Measurements from ENCODE around the gene PYGO2. TPM values are rescaled to one million over a fixed set of nuclear protein-coding genes. Genes with fewer than 3 reads are reported as not detected.
A peak's percentile ranks its signal among the peaks of the same experiment; 100 is the strongest.

Gene PYGO2, protein sequence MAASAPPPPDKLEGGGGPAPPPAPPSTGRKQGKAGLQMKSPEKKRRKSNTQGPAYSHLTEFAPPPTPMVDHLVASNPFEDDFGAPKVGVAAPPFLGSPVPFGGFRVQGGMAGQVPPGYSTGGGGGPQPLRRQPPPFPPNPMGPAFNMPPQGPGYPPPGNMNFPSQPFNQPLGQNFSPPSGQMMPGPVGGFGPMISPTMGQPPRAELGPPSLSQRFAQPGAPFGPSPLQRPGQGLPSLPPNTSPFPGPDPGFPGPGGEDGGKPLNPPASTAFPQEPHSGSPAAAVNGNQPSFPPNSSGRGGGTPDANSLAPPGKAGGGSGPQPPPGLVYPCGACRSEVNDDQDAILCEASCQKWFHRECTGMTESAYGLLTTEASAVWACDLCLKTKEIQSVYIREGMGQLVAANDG
- total RNA-seq (2014; rRNA removed; shearing (Covaris generic); ENCODE audit: low replicate concordance) = 37.3 and 44.4 TPM in 2 replicates

DNA sequence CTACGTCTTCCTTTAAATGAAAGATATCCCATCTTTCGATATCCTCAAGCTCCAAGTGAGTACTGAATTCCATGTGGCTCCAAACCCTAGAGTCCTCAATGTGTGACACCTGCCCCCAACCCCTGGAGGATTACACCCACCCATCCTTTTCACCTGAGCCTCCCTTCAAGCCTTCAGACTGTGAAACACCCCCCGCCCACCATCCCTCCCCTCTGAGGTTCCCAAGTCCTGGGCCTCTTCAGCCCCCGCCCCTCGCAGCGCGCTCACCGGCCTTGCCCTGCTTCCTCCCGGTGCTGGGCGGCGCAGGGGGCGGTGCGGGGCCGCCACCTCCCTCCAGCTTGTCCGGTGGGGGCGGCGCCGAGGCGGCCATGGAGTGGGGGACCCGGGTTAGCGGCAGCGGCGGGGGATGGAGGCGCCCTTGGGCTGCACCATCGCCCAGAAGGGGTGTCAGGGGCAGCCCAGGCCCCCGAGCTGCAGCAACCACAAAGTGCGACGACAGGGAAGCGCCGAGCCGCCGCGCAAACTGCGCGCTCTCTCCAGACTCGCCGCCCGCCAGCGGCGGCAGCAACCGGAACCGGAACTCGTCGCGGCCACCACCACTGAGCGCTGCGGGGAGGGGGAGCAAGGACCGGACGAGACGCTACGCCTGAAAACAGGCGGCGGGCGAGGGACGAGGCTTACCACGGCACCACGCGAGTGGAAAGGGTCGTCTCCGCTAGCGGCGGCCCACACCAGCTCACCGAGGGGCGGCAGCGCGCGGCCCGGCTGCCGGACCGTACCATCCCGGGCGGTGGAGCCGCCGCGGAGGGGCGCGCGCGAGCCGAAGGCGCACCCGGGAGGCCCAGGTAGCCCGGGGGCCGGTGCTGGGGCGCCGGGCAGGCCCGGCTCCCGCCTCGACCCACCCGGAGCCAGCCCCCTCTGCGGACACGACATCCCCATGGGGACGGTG lies at the start of gene PYGO2:
Gene PYGO2, minus strand, starts transcription at position 576 of the 949 bp plus-strand sequence. Its CDS starts 206 bp downstream, at position 370.
- H3K9me3 ChIP-seq (ENCODE audit: low read length) = no peaks in the 10 kb centered on the region
- H3K9ac ChIP-seq (ENCODE audit: low read length) = peak within 1 kb of the TSS; percentile 98
- H3K4me3 ChIP-seq (ENCODE audit: low read length) = peak within 1 kb of the TSS; percentile 93
- H4K20me1 ChIP-seq (ENCODE audit: insufficient read depth, low read depth, low read length) = no peaks in the 10 kb centered on the region
- H3K27me3 ChIP-seq (ENCODE audit: low read length) = no peaks in the 10 kb centered on the region
- peak within 1 kb of the TSS; percentile 89 for H3K4me2 ChIP-seq (ENCODE audit: low read depth, low read length, poor library complexity, severe bottlenecking)
- peak within 1 kb of the TSS; percentile 87 for H3K27ac ChIP-seq (ENCODE audit: low read length)
- peaks cover 8% of the 10 kb centered on the region; the same call in 1 of the 2 replicates for H3K36me3 ChIP-seq (ENCODE audit: insufficient read depth, low read length)
- no peak within 1 kb of the TSS for H2AFZ ChIP-seq (ENCODE audit: low read length)
- peaks cover 29% of the 10 kb centered on the region for H3K4me1 ChIP-seq (ENCODE audit: low read length)
- H3K9me2 ChIP-seq (replicated peaks; ENCODE audit: insufficient read depth, low read length) = no peaks in the 10 kb centered on the region
- peak; percentile 92 for DNase-seq
- peaks cover 32% of the 10 kb centered on the region for H3K79me2 ChIP-seq (ENCODE audit: low read length)

DNA sequence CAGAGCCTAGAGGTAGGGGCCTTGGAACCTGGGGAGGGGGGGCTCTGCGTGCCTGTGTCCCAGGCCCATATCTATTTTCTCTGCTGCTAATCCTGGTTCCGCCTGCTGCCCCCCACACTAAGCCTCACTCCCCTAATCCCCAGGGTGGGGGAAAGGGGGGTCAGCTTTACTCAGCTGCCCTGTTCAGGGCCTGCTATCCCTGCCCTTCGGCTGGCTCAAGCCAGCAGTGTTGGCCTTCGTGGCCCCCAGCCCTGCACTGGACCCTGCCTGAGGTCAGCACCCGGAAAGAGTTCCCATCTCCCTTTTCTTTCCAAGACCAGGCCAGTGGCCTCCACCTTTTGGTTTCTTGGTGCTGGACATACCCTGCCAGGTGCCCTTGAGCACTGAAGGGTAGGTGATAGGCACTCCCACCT lies 49.4 kb upstream of the PYGO2 start:
- Histone ChIP-seq H3K9ac (ENCODE audit: low read length) (no peak overlapping the region), H3K4me3 (ENCODE audit: low read length) (no peak overlapping the region), H3K4me2 (ENCODE audit: low read depth, low read length, poor library complexity, severe bottlenecking) (no peak overlapping the region), H3K79me2 (ENCODE audit: low read length) (peaks cover 12% of the 10 kb centered on the region; the same call in 1 of the 2 replicates), H3K27me3 (ENCODE audit: low read length) (no peaks in the 10 kb centered on the region), H3K9me2 (replicated peaks; ENCODE audit: insufficient read depth, low read length) (no peaks in the 10 kb centered on the region), H3K4me1 (ENCODE audit: low read length) (peaks cover 77% of the 10 kb centered on the region), H4K20me1 (ENCODE audit: insufficient read depth, low read depth, low read length) (no peaks in the 10 kb centered on the region), H2AFZ (ENCODE audit: low read length) (no peak overlapping the region), H3K36me3 (ENCODE audit: insufficient read depth, low read length) (no peaks in the 10 kb centered on the region), H3K27ac (ENCODE audit: low read length) (no peak overlapping the region), H3K9me3 (ENCODE audit: low read length) (no peaks in the 10 kb centered on the region)
- DNase-seq = peak; percentile 39

DNA sequence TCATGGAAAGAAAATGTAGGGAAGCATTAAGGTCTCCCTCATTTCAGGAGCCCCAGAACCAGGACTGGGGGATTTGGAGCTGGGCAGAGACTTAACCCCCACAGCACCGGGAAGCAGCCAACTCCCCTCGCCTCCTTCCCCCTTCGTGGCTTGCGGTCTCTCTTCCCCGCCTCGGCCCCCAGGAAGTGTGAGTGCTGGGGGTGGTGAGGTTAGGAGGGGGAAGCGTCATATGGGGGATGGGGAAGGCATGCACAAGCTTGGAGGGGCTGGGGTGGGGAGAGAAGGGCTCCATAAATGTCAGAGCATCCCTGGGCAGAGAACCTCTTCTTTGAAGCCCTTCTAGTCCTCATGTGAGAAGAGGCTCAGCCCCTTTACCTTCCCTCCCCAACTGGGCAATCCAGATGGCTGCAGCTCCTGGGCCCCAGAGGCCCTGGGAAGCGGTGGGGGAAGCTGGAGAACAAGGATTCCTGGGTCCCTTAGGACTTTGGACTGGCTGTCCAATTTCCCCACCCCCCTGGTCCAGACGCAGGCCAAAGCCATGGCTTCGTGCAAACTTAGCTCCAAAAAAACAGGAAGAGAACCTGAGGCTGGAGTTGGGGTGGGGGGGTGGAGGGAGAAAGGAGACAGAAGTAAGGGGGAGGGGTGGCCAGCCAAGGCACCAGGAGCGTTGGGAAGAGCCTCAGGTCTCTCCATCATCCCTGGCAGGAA lies 48.8 kb upstream of the PYGO2 start:
- Histone ChIP-seq H3K9me3 (ENCODE audit: low read length) (no peaks in the 10 kb centered on the region), H3K4me1 (ENCODE audit: low read length) (peaks cover 79% of the 10 kb centered on the region), H3K4me2 (ENCODE audit: low read depth, low read length, poor library complexity, severe bottlenecking) (no peak overlapping the region), H2AFZ (ENCODE audit: low read length) (no peak overlapping the region), H4K20me1 (ENCODE audit: insufficient read depth, low read depth, low read length) (no peaks in the 10 kb centered on the region), H3K79me2 (ENCODE audit: low read length) (peaks cover 14% of the 10 kb centered on the region; the same call in 1 of the 2 replicates), H3K27me3 (ENCODE audit: low read length) (no peaks in the 10 kb centered on the region), H3K4me3 (ENCODE audit: low read length) (no peak overlapping the region), H3K9me2 (replicated peaks; ENCODE audit: insufficient read depth, low read length) (no peaks in the 10 kb centered on the region), H3K27ac (ENCODE audit: low read length) (no peak overlapping the region), H3K36me3 (ENCODE audit: insufficient read depth, low read length) (no peaks in the 10 kb centered on the region), H3K9ac (ENCODE audit: low read length) (no peak overlapping the region)
- peak; percentile 39 for DNase-seq

DNA sequence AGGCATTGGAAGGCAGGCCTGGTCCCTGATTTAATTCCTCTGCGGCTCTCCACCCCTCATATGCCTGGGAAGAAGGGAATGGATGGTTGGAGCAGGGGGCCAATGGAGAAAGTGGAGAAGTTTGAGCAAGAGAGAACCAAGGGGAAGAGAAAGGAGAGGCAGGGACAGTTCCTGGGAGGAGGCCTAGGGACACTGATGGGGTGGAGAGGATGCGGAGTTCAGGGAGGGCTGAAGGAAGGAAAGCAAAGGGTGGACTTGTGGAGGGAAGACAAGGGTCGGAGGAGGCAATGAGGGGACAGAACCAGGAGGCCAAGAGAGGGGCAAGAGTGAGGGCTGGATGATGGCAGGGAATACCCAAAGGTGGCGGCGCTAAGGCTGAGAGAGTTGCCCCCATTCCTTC lies 48.2 kb upstream of the PYGO2 start:
- no peaks in the 10 kb centered on the region for H3K27me3 ChIP-seq (ENCODE audit: low read length)
- DNase-seq = no peak
- H3K9ac ChIP-seq (ENCODE audit: low read length) = no peak overlapping the region
- H2AFZ ChIP-seq (ENCODE audit: low read length) = no peak overlapping the region
- no peaks in the 10 kb centered on the region for H3K36me3 ChIP-seq (ENCODE audit: insufficient read depth, low read length)
- H3K4me2 ChIP-seq (ENCODE audit: low read depth, low read length, poor library complexity, severe bottlenecking) = no peak overlapping the region
- H3K4me1 ChIP-seq (ENCODE audit: low read length) = peaks cover 85% of the 10 kb centered on the region
- no peaks in the 10 kb centered on the region for H4K20me1 ChIP-seq (ENCODE audit: insufficient read depth, low read depth, low read length)
- H3K4me3 ChIP-seq (ENCODE audit: low read length) = no peak overlapping the region
- H3K27ac ChIP-seq (ENCODE audit: low read length) = no peak overlapping the region
- H3K9me2 ChIP-seq (replicated peaks; ENCODE audit: insufficient read depth, low read length) = no peaks in the 10 kb centered on the region
- H3K79me2 ChIP-seq (ENCODE audit: low read length) = peaks cover 14% of the 10 kb centered on the region; the same call in 1 of the 2 replicates
- H3K9me3 ChIP-seq (ENCODE audit: low read length) = no peaks in the 10 kb centered on the region

DNA sequence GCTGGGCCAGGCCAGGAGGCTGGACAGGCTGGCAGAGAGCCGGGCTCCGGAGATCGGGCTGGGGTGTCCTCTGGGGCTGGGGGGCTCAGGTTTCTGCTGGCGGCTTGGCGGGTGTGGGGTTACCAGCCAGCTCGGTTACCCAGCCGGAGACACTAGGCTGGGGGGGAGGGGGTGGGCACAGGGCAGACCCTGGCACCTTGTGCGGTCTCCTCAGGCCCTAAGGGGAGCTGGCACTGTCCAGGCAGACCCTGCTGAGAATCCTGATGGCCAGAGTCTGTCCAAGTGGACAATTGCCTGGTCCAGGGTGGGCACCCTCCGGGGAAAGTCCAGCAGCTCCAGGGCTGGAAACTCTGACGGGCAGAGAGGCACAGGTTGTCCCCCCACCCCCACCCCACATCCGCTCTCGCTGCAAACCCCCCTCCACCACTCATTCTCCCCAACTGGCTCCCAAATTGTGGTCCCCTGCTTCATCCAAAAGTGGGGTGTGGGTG lies 47.7 kb upstream of the PYGO2 start:
- peaks cover 90% of the 10 kb centered on the region for H3K4me1 ChIP-seq (ENCODE audit: low read length)
- H3K4me3 ChIP-seq (ENCODE audit: low read length) = no peak overlapping the region
- H3K36me3 ChIP-seq (ENCODE audit: insufficient read depth, low read length) = no peaks in the 10 kb centered on the region
- no peaks in the 10 kb centered on the region for H3K27me3 ChIP-seq (ENCODE audit: low read length)
- H3K4me2 ChIP-seq (ENCODE audit: low read depth, low read length, poor library complexity, severe bottlenecking) = no peak overlapping the region
- H3K79me2 ChIP-seq (ENCODE audit: low read length) = peaks cover 18% of the 10 kb centered on the region
- H3K9me3 ChIP-seq (ENCODE audit: low read length) = no peaks in the 10 kb centered on the region
- no peaks in the 10 kb centered on the region for H3K9me2 ChIP-seq (replicated peaks; ENCODE audit: insufficient read depth, low read length)
- H3K27ac ChIP-seq (ENCODE audit: low read length) = no peak overlapping the region
- no peak overlapping the region for H3K9ac ChIP-seq (ENCODE audit: low read length)
- no peaks in the 10 kb centered on the region for H4K20me1 ChIP-seq (ENCODE audit: insufficient read depth, low read depth, low read length)
- no peak overlapping the region for H2AFZ ChIP-seq (ENCODE audit: low read length)
- peak; percentile 36 for DNase-seq

DNA sequence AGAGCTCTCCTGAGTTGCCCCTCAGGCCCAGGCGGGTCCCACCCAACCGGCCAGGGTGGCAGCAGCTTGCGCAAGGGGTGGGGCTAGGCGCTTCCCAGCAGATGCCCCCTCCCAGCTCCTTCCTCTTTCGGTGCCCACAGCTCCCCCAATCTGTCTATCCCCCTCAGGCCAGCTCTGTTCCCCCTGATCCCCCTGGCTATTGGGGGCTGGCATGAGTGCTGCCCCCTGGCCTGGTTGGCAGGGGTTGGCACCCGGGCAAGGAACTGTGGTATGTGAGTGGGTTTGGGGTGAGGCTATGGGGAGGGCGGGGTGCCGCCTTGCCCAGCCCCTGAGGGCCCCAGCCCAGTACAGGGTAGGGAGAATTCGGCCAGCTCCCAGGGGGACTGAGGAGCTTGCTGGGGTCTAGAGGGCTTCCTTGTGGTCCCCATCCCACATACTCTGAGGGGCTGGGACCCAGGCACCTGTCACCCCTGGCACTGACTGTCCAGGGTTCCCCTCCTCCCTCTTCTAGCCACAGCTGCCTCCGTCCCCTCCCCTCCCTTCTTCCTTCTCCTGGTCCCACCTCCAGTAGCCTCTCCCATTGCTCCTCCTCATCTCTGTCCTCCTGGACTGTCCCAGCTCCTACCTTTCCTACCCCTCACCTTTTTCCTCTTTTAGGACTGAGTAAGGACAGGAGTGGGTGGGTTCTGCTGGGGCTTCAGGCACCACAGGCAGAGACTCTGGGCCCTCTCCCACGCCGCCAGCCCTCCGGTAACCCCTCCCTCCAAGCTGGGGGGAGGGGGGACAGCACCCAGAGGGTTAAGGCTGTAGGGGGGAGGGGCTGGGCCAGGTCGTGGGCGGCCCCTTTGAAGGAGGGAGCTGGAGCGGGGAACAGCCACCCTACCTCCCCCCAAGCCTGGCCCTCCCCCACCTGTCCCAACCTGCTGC lies 46.7 kb upstream of the PYGO2 start:
- peak; percentile 42 for DNase-seq
- no peaks in the 10 kb centered on the region for H3K36me3 ChIP-seq (ENCODE audit: insufficient read depth, low read length)
- no peak overlapping the region for H3K4me2 ChIP-seq (ENCODE audit: low read depth, low read length, poor library complexity, severe bottlenecking)
- H3K27ac ChIP-seq (ENCODE audit: low read length) = no peak overlapping the region
- no peak overlapping the region for H3K4me3 ChIP-seq (ENCODE audit: low read length)
- H2AFZ ChIP-seq (ENCODE audit: low read length) = no peak overlapping the region
- H3K9ac ChIP-seq (ENCODE audit: low read length) = no peak overlapping the region
- peaks cover 27% of the 10 kb centered on the region for H3K79me2 ChIP-seq (ENCODE audit: low read length)
- no peaks in the 10 kb centered on the region for H3K9me3 ChIP-seq (ENCODE audit: low read length)
- H4K20me1 ChIP-seq (ENCODE audit: insufficient read depth, low read depth, low read length) = no peaks in the 10 kb centered on the region
- no peaks in the 10 kb centered on the region for H3K9me2 ChIP-seq (replicated peaks; ENCODE audit: insufficient read depth, low read length)
- H3K4me1 ChIP-seq (ENCODE audit: low read length) = peaks cover 87% of the 10 kb centered on the region
- no peaks in the 10 kb centered on the region for H3K27me3 ChIP-seq (ENCODE audit: low read length)

DNA sequence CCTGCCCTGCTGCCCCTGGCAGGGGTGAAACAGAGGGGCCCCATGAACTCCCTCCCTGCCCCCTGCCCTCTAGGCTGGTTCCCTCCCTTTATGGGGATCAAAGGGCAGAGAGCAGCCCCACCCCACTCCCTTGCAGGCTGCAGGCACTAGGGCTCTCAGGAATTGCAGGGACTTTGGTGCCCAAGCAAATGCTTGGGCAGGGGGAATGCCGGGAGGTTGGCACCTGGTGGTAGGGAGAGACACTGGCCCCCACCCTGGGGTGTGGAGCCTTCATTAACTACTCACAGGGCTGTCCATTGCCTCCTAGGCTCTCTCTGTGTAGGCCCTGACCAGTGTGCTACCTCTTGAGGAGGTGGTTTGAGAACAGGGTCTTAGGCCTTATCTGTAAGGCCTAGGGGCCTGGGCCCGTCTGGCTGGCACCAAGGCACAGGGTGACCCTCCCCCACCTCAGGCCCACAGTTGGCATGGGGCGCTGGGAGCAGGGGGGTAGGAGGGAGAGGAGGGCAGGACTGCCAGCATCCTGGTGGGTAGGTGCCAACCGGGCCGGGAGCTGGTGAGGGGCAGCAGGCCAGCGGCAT lies 45.8 kb upstream of the PYGO2 start:
- Histone ChIP-seq H3K36me3 (ENCODE audit: insufficient read depth, low read length) (no peaks in the 10 kb centered on the region), H3K9ac (ENCODE audit: low read length) (no peak overlapping the region), H3K79me2 (ENCODE audit: low read length) (peaks cover 34% of the 10 kb centered on the region), H3K9me2 (replicated peaks; ENCODE audit: insufficient read depth, low read length) (no peaks in the 10 kb centered on the region), H3K4me3 (ENCODE audit: low read length) (no peak overlapping the region), H3K9me3 (ENCODE audit: low read length) (no peaks in the 10 kb centered on the region), H3K27ac (ENCODE audit: low read length) (no peak overlapping the region), H3K4me2 (ENCODE audit: low read depth, low read length, poor library complexity, severe bottlenecking) (no peak overlapping the region), H4K20me1 (ENCODE audit: insufficient read depth, low read depth, low read length) (no peaks in the 10 kb centered on the region), H3K27me3 (ENCODE audit: low read length) (no peaks in the 10 kb centered on the region), H3K4me1 (ENCODE audit: low read length) (peaks cover 77% of the 10 kb centered on the region), H2AFZ (ENCODE audit: low read length) (no peak overlapping the region)
- DNase-seq = peak; percentile 37

Measured in Karpas-422 (cell line).